Neural cell (in vitro differentiated cells): ENCODE results near the gene PGM5. TPM values are rescaled to one million over a fixed set of nuclear protein-coding genes. Genes with fewer than 3 reads are reported as not detected.

ENCODE experiments used
- H2AFZ ChIP-seq: fragments of 200-600, 300-800 bp; sonication (generic), shearing (Covaris generic); 2 replicates; pipeline ENCODE4 v1.6.0; 2014; ENCODE audit warnings: low read depth, mild to moderate bottlenecking, antibody characterized with exemption, low read length, moderate library complexity
- H3F3A ChIP-seq: fragments of 200-600 bp; shearing (Covaris generic); 2 replicates; pipeline ENCODE4 v1.6.1; 2016; ENCODE audit warnings: mild to moderate bottlenecking, moderate library complexity, mixed read lengths, antibody characterized with exemption, low read length; ENCODE audit not compliant: insufficient read depth, poor library complexity, severe bottlenecking
- H3K27ac ChIP-seq: fragments of 200-600, 300-800 bp; sonication (generic), shearing (Covaris generic); 2 replicates; pipeline ENCODE4 v1.5.1; 2014; ENCODE audit warnings: mild to moderate bottlenecking, low read length, moderate library complexity
- H3K27me3 ChIP-seq: fragments of 300-800, 200-600 bp; sonication (generic), shearing (Covaris generic); 2 replicates; pipeline ENCODE4 v1.6.0; 2014; ENCODE audit warnings: mild to moderate bottlenecking, low read depth, low read length, moderate library complexity; ENCODE audit not compliant: insufficient read depth
- H3K36me3 ChIP-seq: fragments of 300-800, 200-600 bp; sonication (generic), shearing (Covaris generic); 2 replicates; pipeline ENCODE4 v1.5.1; 2014; ENCODE audit warnings: mild to moderate bottlenecking, antibody characterized with exemption, low read length, moderate library complexity; ENCODE audit not compliant: insufficient read depth
- H3K4me2 ChIP-seq: fragments of 300-800, 200-600 bp; sonication (generic), shearing (Covaris generic); 2 replicates; pipeline ENCODE4 v1.6.0; 2014; ENCODE audit warnings: mild to moderate bottlenecking, low read length
- H3K4me3 ChIP-seq: fragments of 300-800, 200-600 bp; sonication (generic), shearing (Covaris generic); 2 replicates; pipeline ENCODE4 v1.5.1; 2014; ENCODE audit warnings: mild to moderate bottlenecking, low read length, moderate library complexity
- H3K79me2 ChIP-seq: fragments of 200-600 bp; shearing (Covaris generic); replicated peaks from 2 replicates; pipeline ENCODE4 v1.6.0; 2014; ENCODE audit warnings: mild to moderate bottlenecking, low read length, moderate library complexity; ENCODE audit not compliant: insufficient read depth
- H3K9ac ChIP-seq: fragments of 300-800, 200-600 bp; sonication (generic), shearing (Covaris generic); 2 replicates; pipeline ENCODE4 v1.6.1; 2016; ENCODE audit warnings: mild to moderate bottlenecking, low read length, mixed read lengths
- H3K9me2 ChIP-seq: fragments of 200-600 bp; shearing (Covaris generic); 2 replicates; pipeline ENCODE4 v1.6.1; 2016; ENCODE audit warnings: mild to moderate bottlenecking, low read length, mixed read lengths; ENCODE audit not compliant: insufficient read depth
- H3K9me3 ChIP-seq: fragments of 200-600, 300-800 bp; sonication (generic), shearing (Covaris generic); 2 replicates; pipeline ENCODE4 v1.6.1; 2016; ENCODE audit warnings: mild to moderate bottlenecking, mixed run types, low read length, moderate library complexity, mixed read lengths
- H4K20me1 ChIP-seq: fragments of 200-600 bp; shearing (Covaris generic); 2 replicates; pipeline ENCODE4 v1.6.1; 2016; ENCODE audit warnings: mild to moderate bottlenecking, mixed run types; ENCODE audit not compliant: insufficient read depth
- POLR2AphosphoS5 ChIP-seq: IDR thresholded peaks from 2 replicates; pipeline ENCODE4 v1.6.1; 2012
- RAD21 ChIP-seq: fragments of 450-650 bp; conservative IDR thresholded peaks from 2 replicates; pipeline ENCODE4 v1.6.1; 2014; ENCODE audit warnings: antibody characterized with exemption, mild to moderate bottlenecking, moderate library complexity
- REST ChIP-seq: IDR thresholded peaks from 2 replicates; pipeline ENCODE4 v1.6.1; 2012; ENCODE audit warnings: borderline replicate concordance
- SMC3 ChIP-seq: fragments of 450-650 bp; conservative IDR thresholded peaks from 2 replicates; pipeline ENCODE4 v1.6.1; 2014; ENCODE audit warnings: antibody characterized with exemption, mild to moderate bottlenecking, moderate library complexity; ENCODE audit not compliant: poor library complexity
- polyA plus RNA-seq: library from polyadenylated mRNA; depleted of rRNA; stranded (reverse); fragments of >200 nt; gene quantifications from 2 replicates; pipeline ENCODE4 v1.2.3, GENCODE V29; 2014

The PGM5 gene
- polyA plus RNA-seq, 1 donor from 2014 or later: not detected

- Histone ChIP-seq H3F3A (no peaks in the 10 kb centered on the region), H3K9me3 (no peaks in the 10 kb centered on the region), H3K4me3 (no peak overlapping the region), H3K79me2 (no peaks in the 10 kb centered on the region), H3K27ac (no peak overlapping the region), H2AFZ (no peak overlapping the region), H3K9me2 (no peaks in the 10 kb centered on the region), H4K20me1 (no peaks in the 10 kb centered on the region), H3K36me3 (no peaks in the 10 kb centered on the region), H3K9ac (no peak overlapping the region), H3K4me2 (no peak overlapping the region), H3K27me3 (no peaks in the 10 kb centered on the region)
- no peak for TF ChIP-seq POLR2AphosphoS5
- TF ChIP-seq RAD21: no peak
- no peak for TF ChIP-seq REST
- no peak for TF ChIP-seq SMC3
Measured at GRCh38 chr9:68577774-68578591, 221.6 kb downstream of the PGM5 start.

Other genes with a start within 250 kb of the PGM5 start
- 35.3 and 61.2 TPM in 2 replicates for gene ZNG1C, start 114.6 kb upstream of the PGM5 start, polyA plus RNA-seq
- gene FOXD4L3, start 53.7 kb upstream of the PGM5 start, polyA plus RNA-seq: not detected in 2 replicates
- not detected in 2 replicates for gene TMEM252, start 184.3 kb downstream of the PGM5 start, polyA plus RNA-seq